ENCODE results near the gene RASL10A.
A peak's percentile ranks its signal among the peaks of the same experiment; 100 is the strongest.

The RASL10A gene

GRCh38 chr22:29284196-29284595 lies 31.3 kb downstream of the RASL10A start:
- no peak for TF ChIP-seq JUND (IDR thresholded peaks at IDR 0.05; ENCODE audit: low read depth)
- in situ Hi-C loops (cut with HindIII; ENCODE audit: low pct_unique_long_range_greater_than_20kb, low sequenced_read_pairs): no loop called here
- DNase-seq (ENCODE audit: low read depth in 1 of 2, low spot score in 1 of 2): no peak

GRCh38 chr22:29277927-29278326 lies 37.6 kb downstream of the RASL10A start:
- in situ Hi-C loops (cut with HindIII; ENCODE audit: low pct_unique_long_range_greater_than_20kb, low sequenced_read_pairs): no loop called here
- no peak for TF ChIP-seq JUND (IDR thresholded peaks at IDR 0.05; ENCODE audit: low read depth)
- DNase-seq (ENCODE audit: low read depth in 1 of 2, low spot score in 1 of 2): no peak

DNA sequence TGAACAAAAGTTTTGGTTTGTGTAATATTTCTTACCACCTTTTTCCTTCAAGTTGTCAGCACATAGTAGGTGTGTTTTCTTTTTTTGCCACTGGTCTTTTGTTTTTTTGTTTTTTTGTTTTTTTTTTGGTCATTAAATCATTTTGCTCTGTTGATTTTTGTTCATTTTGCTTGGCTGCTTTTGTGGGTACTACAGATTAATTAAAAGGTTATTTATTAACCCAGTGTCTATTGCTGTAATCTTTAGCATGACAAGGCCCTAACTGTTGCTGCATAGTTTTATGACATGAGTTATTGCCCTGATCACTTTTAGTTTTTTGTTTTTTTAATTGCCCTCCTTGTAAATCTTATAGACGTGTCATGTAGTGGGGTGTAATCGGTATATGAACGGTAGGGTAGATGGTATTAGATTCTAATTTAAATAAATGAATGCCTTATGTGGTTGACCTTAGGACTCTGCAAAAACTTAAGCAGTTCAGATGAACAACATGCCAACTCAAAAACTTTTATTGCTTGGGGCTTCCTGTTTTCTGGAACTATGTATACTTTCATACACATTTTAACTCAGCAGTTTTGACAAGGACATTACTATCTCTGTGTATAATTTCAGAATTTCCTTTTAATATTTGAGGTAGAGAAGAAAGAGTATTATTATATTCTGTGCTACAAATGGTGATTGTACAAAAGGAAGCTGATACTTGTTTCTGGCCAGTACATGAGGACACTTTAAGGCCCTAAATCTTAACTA lies 39.5 kb downstream of the RASL10A start:
- DNase-seq (ENCODE audit: low read depth in 1 of 2, low spot score in 1 of 2): no peak
- no peak for TF ChIP-seq JUND (IDR thresholded peaks at IDR 0.05; ENCODE audit: low read depth)
- in situ Hi-C loops (cut with HindIII; ENCODE audit: low pct_unique_long_range_greater_than_20kb, low sequenced_read_pairs): no loop called here

DNA sequence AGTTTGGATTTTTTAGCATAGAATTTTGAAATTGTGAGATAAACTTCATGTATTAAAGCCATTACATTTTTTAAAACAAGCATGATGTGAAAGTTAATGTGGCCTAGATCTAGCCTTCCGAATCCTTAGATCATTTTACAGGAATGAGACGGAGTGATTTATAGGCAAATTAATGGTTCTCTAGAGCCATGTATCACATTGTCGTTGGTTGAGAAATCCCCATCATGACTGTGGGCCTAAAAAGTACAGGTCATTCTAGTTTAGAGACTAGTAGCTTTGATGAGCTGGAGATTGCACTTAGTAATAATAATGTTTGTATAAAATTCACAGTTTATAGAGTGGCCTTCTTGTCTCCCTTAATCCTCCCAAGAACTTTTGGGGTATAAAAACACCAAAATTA lies 40.3 kb downstream of the RASL10A start:
- no peak for DNase-seq (ENCODE audit: low read depth in 1 of 2, low spot score in 1 of 2)
- in situ Hi-C loops (cut with HindIII; ENCODE audit: low pct_unique_long_range_greater_than_20kb, low sequenced_read_pairs): no loop called here
- TF ChIP-seq JUND (IDR thresholded peaks at IDR 0.05; ENCODE audit: low read depth): no peak

DNA sequence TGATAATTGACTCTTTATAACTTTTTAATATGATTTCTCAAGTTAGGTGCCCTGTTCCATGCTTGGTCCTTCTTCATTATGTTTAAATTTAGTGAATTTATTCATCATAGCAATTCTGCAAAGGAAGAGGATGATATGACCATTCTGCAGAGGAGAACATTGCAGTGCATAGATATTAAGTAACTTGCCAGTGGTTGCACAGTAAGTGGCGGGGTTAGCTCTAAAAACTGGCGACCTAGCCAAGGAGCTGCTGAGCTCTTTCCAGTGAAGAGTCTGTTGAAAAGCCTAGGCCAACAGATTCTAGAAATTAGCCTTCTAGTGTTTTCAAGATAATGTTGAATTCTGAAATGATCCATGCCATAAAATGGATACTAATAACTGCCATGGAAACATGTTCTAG lies 42.9 kb downstream of the RASL10A start:
- in situ Hi-C loops (cut with HindIII; ENCODE audit: low pct_unique_long_range_greater_than_20kb, low sequenced_read_pairs): no loop called here
- TF ChIP-seq JUND (IDR thresholded peaks at IDR 0.05; ENCODE audit: low read depth): no peak
- DNase-seq (ENCODE audit: low read depth in 1 of 2, low spot score in 1 of 2): no peak

GRCh38 chr22:29270475-29271271 lies 44.8 kb downstream of the RASL10A start:
- TF ChIP-seq JUND (IDR thresholded peaks at IDR 0.05; ENCODE audit: low read depth): no peak
- in situ Hi-C loops (cut with HindIII; ENCODE audit: low pct_unique_long_range_greater_than_20kb, low sequenced_read_pairs): no loop called here
- no peak for DNase-seq (ENCODE audit: low read depth in 1 of 2, low spot score in 1 of 2)

DNA sequence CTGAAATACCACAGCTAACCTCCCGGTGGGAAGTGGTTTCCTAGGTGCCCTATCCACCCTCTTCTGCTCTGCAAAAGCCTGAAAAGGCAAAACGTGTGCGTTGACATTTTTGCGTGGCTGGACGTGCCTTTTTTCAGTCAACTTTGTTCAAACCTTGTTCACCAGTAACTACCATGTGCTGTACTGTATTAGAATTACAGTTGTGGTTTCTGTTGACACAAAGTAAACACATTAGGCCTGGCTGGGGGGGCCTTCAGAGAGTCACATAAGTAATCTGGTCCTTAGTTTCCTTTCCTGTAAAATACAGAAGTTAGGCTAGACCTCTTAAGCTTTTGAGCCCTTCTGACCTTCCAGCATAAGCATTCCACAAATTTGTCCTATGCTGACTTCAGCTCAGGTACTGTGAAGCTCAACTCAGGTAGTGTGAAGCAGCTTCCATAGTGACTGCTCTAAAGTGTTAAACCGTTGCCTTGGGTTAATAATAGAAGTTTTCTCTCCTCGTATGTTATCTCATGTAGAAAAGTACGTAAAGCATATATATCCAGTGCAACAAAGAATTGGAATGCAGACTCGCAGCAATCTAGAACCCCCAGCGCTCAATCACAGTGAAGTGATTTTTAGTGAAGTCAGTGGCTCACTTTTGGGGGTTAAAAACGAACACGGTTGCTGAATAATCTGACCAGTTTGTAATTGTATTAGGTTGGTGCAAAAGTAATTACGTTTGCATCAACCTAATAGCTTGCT lies 45.6 kb downstream of the RASL10A start:
- no peak for TF ChIP-seq JUND (IDR thresholded peaks at IDR 0.05; ENCODE audit: low read depth)
- in situ Hi-C loops (cut with HindIII; ENCODE audit: low pct_unique_long_range_greater_than_20kb, low sequenced_read_pairs): no loop called here
- peak in 1 of 2 experiments; percentile 13 for DNase-seq (ENCODE audit: low read depth in 1 of 2, low spot score in 1 of 2)

GRCh38 chr22:29269230-29269604 lies 46.3 kb downstream of the RASL10A start:
- peak in 1 of 2 experiments; percentile 19 for DNase-seq (ENCODE audit: low read depth in 1 of 2, low spot score in 1 of 2)
- TF ChIP-seq JUND (IDR thresholded peaks at IDR 0.05; ENCODE audit: low read depth): no peak
- in situ Hi-C loops (cut with HindIII; ENCODE audit: low pct_unique_long_range_greater_than_20kb, low sequenced_read_pairs): no loop called here

DNA sequence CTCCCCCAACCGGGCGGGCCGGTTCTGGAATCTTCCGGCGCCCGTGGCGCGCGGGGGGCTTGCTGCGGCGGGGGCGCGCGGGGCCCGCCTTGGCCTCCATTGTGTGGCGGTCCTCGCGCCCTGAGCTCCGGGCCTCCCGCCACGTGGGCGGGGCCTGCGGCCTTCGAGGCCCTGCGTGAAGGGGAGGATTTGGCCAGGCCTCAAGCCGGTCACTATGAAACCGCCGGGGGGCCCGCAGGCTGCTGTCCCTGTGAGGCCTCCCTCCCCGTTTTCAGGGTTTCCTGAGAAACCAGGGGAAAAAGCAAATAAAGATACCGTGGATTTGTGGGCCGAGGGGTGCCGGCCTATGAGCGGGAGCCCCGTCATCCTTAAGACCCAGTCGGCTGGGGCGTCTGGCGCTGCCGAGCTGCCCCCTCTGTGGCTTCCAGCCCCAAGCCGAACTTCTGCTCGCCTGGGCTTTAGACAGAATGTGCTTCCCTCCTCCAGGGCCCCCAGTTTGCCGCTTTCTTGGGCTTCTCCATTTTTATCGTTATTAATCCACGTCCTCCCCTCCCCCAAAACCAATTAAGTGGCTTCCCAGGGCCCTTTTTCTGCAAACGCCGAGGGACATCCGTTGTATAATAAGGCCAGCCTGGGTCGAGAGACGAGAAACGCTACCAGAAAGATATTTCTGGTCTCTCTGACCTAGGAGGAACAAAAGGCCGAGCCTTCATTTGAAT lies 46.8 kb downstream of the RASL10A start:
- TF ChIP-seq JUND (IDR thresholded peaks at IDR 0.05; ENCODE audit: low read depth): no peak
- DNase-seq (ENCODE audit: low read depth in 1 of 2, low spot score in 1 of 2): peak in 1 of 2 experiments; percentile 64

DNA sequence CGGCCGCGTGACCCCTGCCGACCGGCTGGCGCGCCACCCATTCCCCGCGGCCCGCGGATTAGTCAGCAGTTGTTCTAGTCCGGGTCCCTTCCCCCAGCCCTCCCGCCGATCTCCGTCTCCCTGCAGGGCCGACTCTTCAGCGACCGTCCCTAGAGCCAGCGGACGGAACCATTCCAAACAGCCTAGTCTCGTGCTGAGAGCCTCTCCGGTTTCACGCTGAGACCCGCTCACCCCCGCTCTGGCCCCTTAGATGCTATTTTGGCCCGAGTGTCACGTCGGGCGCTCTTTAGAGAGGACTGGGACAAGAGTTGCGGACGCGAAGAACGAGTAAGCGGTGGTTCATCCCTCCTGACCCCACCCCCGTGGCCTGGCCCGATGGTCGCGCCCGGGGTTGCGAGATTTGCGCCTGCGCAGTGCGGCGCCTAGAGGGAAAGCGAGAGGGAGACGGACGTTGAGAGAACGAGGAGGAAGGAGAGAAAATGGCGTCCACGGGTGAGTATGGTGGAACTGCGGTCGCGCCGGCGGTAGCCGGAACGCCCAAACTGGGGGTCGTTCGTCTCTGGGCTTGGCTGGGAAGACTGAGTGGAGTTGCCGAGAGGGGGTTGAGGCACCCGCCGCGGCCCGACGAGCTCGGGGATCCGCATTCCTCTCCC lies 47.5 kb downstream of the RASL10A start, which contains the start of the genes EWSR1 and RHBDD3:
Gene EWSR1 (plus strand): TSS at position 411 of the 653 bp plus-strand sequence. CDS start 69 bp downstream, at position 480.
Gene RHBDD3 (minus strand): TSS at position 124 of the 653 bp plus-strand sequence. CDS start 2,355 bp downstream, outside the sequence.
- in situ Hi-C loops (cut with HindIII; ENCODE audit: low pct_unique_long_range_greater_than_20kb, low sequenced_read_pairs): no loop called here

More for the DNA sequence above, 46.8 kb downstream of the RASL10A start:
- in situ Hi-C loops (cut with HindIII; ENCODE audit: low pct_unique_long_range_greater_than_20kb, low sequenced_read_pairs): no loop called here

GRCh38 chr22:29267462-29267857 lies 48.0 kb downstream of the RASL10A start:
- TF ChIP-seq JUND (IDR thresholded peaks at IDR 0.05; ENCODE audit: low read depth): no peak
- no peak for DNase-seq (ENCODE audit: low read depth in 1 of 2, low spot score in 1 of 2)
- in situ Hi-C loops (cut with HindIII; ENCODE audit: low pct_unique_long_range_greater_than_20kb, low sequenced_read_pairs): no loop called here

More for the DNA sequence above, 47.5 kb downstream of the RASL10A start, which contains the start of the genes EWSR1 and RHBDD3:
- peak; percentile 83 to 96 for DNase-seq (ENCODE audit: low read depth in 1 of 2, low spot score in 1 of 2)
- no peak for TF ChIP-seq JUND (IDR thresholded peaks at IDR 0.05; ENCODE audit: low read depth)

Data from T47D (cell line).